ENCODE data around the gene MARCO. TPM values are rescaled to one million over a fixed set of nuclear protein-coding genes. Genes with fewer than 3 reads are reported as not detected.

The MARCO gene
- total RNA-seq, 1 donor, result not detected

- H3K4me3 ChIP-seq (ENCODE audit: low read depth, low read length), result no peak overlapping the region
- DNase-seq (ENCODE audit: low read depth), result no peak
- no peak for TF ChIP-seq CTCF (IDR thresholded peaks at IDR 0.05; ENCODE audit: insufficient read depth, low read length)
Measured at GRCh38 chr2:119006441-119006840, 64.4 kb downstream of the MARCO start.

- no peak overlapping the region for H3K4me3 ChIP-seq (ENCODE audit: low read depth, low read length)
- no peak for DNase-seq (ENCODE audit: low read depth)
- TF ChIP-seq CTCF (IDR thresholded peaks at IDR 0.05; ENCODE audit: insufficient read depth, low read length), result no peak
Measured at GRCh38 chr2:119008108-119008507, 66.1 kb downstream of the MARCO start.

GRCh38 chr2:119009110-119009509, 67.1 kb downstream of the MARCO start:
- H3K4me3 ChIP-seq (ENCODE audit: low read depth, low read length), result no peak overlapping the region
- no peak for TF ChIP-seq CTCF (IDR thresholded peaks at IDR 0.05; ENCODE audit: insufficient read depth, low read length)
- no peak for DNase-seq (ENCODE audit: low read depth)

DNA sequence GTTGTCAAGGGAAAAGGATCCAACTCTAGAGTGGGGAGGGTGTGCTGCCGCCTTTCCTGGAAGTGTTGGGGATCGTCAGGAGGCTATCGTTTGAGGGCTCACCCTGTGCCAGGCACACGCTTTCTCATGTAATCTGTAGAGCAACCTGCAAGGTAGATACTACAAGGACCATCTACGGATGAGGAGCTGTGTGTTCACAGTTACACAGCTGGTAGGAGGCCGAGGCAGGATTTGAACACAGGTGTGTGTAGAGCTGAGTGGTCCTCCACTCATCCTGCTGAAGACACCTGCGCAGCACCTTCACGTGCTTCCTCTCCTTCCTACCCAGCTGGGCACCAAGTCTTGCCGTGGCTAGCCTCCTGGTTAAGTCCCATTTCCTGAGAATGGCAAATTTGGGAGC, 68.3 kb downstream of the MARCO start:
- TF ChIP-seq CTCF (IDR thresholded peaks at IDR 0.05; ENCODE audit: insufficient read depth, low read length), result no peak
- no peak for DNase-seq (ENCODE audit: low read depth)
- H3K4me3 ChIP-seq (ENCODE audit: low read depth, low read length), result no peak overlapping the region

GRCh38 chr2:119011162-119011909, 69.3 kb downstream of the MARCO start:
- TF ChIP-seq CTCF (IDR thresholded peaks at IDR 0.05; ENCODE audit: insufficient read depth, low read length), result peak; percentile 53
- peak; percentile 29 for DNase-seq (ENCODE audit: low read depth)

GRCh38 chr2:119011910-119012209, 69.9 kb downstream of the MARCO start:
- no peak for DNase-seq (ENCODE audit: low read depth)
- H3K4me3 ChIP-seq (ENCODE audit: low read depth, low read length), result no peak overlapping the region
- TF ChIP-seq CTCF (IDR thresholded peaks at IDR 0.05; ENCODE audit: insufficient read depth, low read length), result no peak

More at GRCh38 chr2:119011162-119011909, 69.3 kb downstream of the MARCO start:
- no peak overlapping the region for H3K4me3 ChIP-seq (ENCODE audit: low read depth, low read length)

Data from fibroblast of the aortic adventitia (primary cell).